HG03045 (cell line): ENCODE results near the gene PDE8B.

ENCODE experiments used
- ATAC-seq: cut with Tn5 transposase; IDR thresholded peaks from one replicate; pipeline ENCODE4 v1.9.1; 2021; ENCODE audit warnings: mild to moderate bottlenecking, moderate library complexity; ENCODE audit not compliant: unreplicated experiment

The PDE8B gene

GRCh38 chr5:77210091-77210963 lies at the start of gene PDE8B:
TSS of gene PDE8B (plus strand) at chr5:77210680. CDS start at chr5:77210926, 246 bp downstream.
- ATAC-seq: no peak

GRCh38 chr5:77163453-77163852 lies 47.0 kb upstream of the PDE8B start:
- no peak for ATAC-seq

GRCh38 chr5:77167063-77167462 lies 43.4 kb upstream of the PDE8B start:
- no peak for ATAC-seq

GRCh38 chr5:77167695-77168121 lies 42.8 kb upstream of the PDE8B start:
- no peak for ATAC-seq

- ATAC-seq: no peak
Measured at GRCh38 chr5:77168161-77168878, 42.2 kb upstream of the PDE8B start.

- no peak for ATAC-seq
Measured at GRCh38 chr5:77168879-77169244, 41.6 kb upstream of the PDE8B start.

- no peak for ATAC-seq
Measured at GRCh38 chr5:77170196-77170890, 40.1 kb upstream of the PDE8B start.

- no peak for ATAC-seq
Measured at GRCh38 chr5:77171141-77171910, 39.2 kb upstream of the PDE8B start.

GRCh38 chr5:77172713-77173328 lies 37.7 kb upstream of the PDE8B start:
- ATAC-seq: no peak

GRCh38 chr5:77174526-77174925 lies 36.0 kb upstream of the PDE8B start:
- ATAC-seq: no peak

- no peak for ATAC-seq
Measured at GRCh38 chr5:77175231-77175630, 35.2 kb upstream of the PDE8B start.

- ATAC-seq: no peak
Measured at GRCh38 chr5:77176429-77176828, 34.1 kb upstream of the PDE8B start.

- ATAC-seq: no peak
Measured at GRCh38 chr5:77177576-77177975, 32.9 kb upstream of the PDE8B start.

GRCh38 chr5:77180167-77181081 lies 30.1 kb upstream of the PDE8B start:
- no peak for ATAC-seq

- ATAC-seq: no peak
Measured at GRCh38 chr5:77181173-77181572, 29.3 kb upstream of the PDE8B start.

- no peak for ATAC-seq
Measured at GRCh38 chr5:77181596-77182304, 28.7 kb upstream of the PDE8B start.

GRCh38 chr5:77182367-77182766 lies 28.1 kb upstream of the PDE8B start:
- no peak for ATAC-seq

GRCh38 chr5:77186652-77187370 lies 23.7 kb upstream of the PDE8B start:
- no peak for ATAC-seq
